Lung (tissue), 12 donors: ENCODE data around the gene ME1. TPM values are rescaled to one million over a fixed set of nuclear protein-coding genes. Genes with fewer than 3 reads are reported as not detected.
"Not testable (repeated sequence)": the region's sequence is repeated elsewhere in the genome, so short reads cannot be mapped to it uniquely, and the experiment has no call there.

Experiments used
- ATAC-seq: fragments of 200-7000 bp; cut with Tn5 transposase; one replicate; pipeline ENCODE4 v1.9.1; 2020; ENCODE audit warnings: moderate number of reproducible peaks; ENCODE audit not compliant: insufficient read depth, low FRiP score
- DNase-seq, 3 donors: peaks; one replicate each; pipeline ENCODE4 v3.0.0-alpha.2; 2013 to 2017
- H3K27ac ChIP-seq, 2 donors: one replicate each; pipeline ENCODE4 v1.5.1; 2013; ENCODE audit warnings: mild to moderate bottlenecking in 2 of 2, moderate library complexity in 2 of 2, control low read depth in 1 of 2, inconsistent platforms in 1 of 2, low read depth in 1 of 2, low read length in 1 of 2
- H3K27me3 ChIP-seq, 3 donors: one replicate each; pipeline ENCODE4 v1.5.1; 2013; ENCODE audit warnings: low read length in 2 of 3; ENCODE audit not compliant: control insufficient read depth in 3 of 3, insufficient read depth in 3 of 3
- H3K36me3 ChIP-seq, 4 donors: one replicate each; pipeline ENCODE4 v1.5.1; 2013; ENCODE audit warnings: low read length in 4 of 4, mild to moderate bottlenecking in 1 of 4, moderate library complexity in 1 of 4; ENCODE audit not compliant: control insufficient read depth in 4 of 4, insufficient read depth in 4 of 4
- H3K4me1 ChIP-seq, 5 donors: one replicate each; pipeline ENCODE4 v1.5.1; 2013; ENCODE audit warnings: low read length in 5 of 5, mild to moderate bottlenecking in 2 of 5, moderate library complexity in 1 of 5; ENCODE audit not compliant: control insufficient read depth in 5 of 5, insufficient read depth in 5 of 5
- H3K4me3 ChIP-seq: one replicate; pipeline ENCODE4 v1.5.1; 2013; ENCODE audit warnings: mild to moderate bottlenecking, control low read depth, moderate library complexity
- H3K9ac ChIP-seq, 2 donors: one replicate each; pipeline ENCODE4 v1.5.1; 2013; ENCODE audit warnings: low read length in 2 of 2, control low read depth in 1 of 2; ENCODE audit not compliant: insufficient read depth in 1 of 2
- H3K9me3 ChIP-seq, 4 donors: one replicate each; pipeline ENCODE4 v1.5.1; 2013; ENCODE audit warnings: low read length in 3 of 4, mild to moderate bottlenecking in 1 of 4, moderate library complexity in 1 of 4; ENCODE audit not compliant: control insufficient read depth in 4 of 4, insufficient read depth in 3 of 4
- whole genome bisulfite sequencing, 2 donors: extraction: QIAGEN DNeasy Blood & Tissue Kit; methylation state at CpG; one replicate each; pipeline ENCODE4 v1.1.7; 2013; 5-methylcytosine and 5-hydroxymethylcytosine counted together
- polyA plus RNA-seq, 2 donors: library from polyadenylated mRNA; stranded (reverse); fragments of 200-250 nt; gene quantifications; one replicate each; pipeline ENCODE4 v1.2.1, GENCODE V29; 2013
- total RNA-seq, 2 donors: library from RNA; depleted of rRNA in 1 of 2; stranded (reverse); fragments of >200 nt in 1 of 2; gene quantifications; one replicate each; pipeline ENCODE4 v1.2.1, GENCODE V29; 2014 to 2021
- TF ChIP-seq, protein P1 (sequence below): IDR thresholded peaks from 2 replicates; pipeline ENCODE4 v1.5.1; 2012; ENCODE audit warnings: mild to moderate bottlenecking; ENCODE audit errors: control extremely low read depth, extremely low read depth
- donor health status: control.
- donor health status: control.
- donor health status: Bipolar disorder and iron deficiency.
- donor health status: healthy.
- donor health status: DM: yes; HTN: yes; CAD: no.

Gene ME1
- total and polyA plus RNA-seq, 4 donors, result 4.9 to 17.5 (median 10.8) TPM

DNA sequence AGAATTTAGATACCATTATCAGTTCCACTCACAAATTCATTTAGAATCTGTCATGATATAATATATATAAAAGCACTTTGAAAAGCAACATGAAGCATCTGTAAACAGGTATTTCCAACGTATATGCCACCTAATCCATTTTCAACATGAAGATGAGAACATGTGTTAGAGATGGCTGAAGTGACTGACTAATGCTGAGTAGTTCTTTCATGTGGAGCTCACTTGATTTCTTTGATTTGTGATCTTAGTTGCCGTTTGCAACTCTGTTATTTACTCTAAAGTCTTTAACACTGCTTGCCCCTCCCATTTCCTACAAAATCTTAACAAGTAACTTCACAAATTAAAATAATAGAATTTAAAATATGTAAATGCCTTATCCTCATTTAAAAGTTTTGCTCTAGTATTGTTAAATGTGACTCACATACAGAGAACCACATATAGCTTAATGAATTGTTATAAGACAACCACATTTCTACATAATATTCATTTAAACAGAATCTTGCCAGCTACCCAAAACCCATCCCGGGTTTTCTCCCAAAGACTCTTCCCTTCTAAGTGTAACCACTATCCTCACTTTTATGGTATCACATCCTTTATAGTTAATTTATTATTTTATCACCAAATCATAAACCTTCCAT lies 78.3 kb downstream of the ME1 start:
- Histone ChIP-seq H3K4me3 (no peak overlapping the region), H3K4me1 (no peaks in the 10 kb centered on the region), H3K27me3 (no peaks in the 10 kb centered on the region), H3K9me3 (no peaks in the 10 kb centered on the region), H3K9ac (no peak overlapping the region), H3K36me3 (no peaks in the 10 kb centered on the region), H3K27ac (no peak overlapping the region)
- WGBS, 2 donors, result 74 to 82% methylated on average over 3 of the region's 3 CpGs
- TF ChIP-seq, protein P1, sequence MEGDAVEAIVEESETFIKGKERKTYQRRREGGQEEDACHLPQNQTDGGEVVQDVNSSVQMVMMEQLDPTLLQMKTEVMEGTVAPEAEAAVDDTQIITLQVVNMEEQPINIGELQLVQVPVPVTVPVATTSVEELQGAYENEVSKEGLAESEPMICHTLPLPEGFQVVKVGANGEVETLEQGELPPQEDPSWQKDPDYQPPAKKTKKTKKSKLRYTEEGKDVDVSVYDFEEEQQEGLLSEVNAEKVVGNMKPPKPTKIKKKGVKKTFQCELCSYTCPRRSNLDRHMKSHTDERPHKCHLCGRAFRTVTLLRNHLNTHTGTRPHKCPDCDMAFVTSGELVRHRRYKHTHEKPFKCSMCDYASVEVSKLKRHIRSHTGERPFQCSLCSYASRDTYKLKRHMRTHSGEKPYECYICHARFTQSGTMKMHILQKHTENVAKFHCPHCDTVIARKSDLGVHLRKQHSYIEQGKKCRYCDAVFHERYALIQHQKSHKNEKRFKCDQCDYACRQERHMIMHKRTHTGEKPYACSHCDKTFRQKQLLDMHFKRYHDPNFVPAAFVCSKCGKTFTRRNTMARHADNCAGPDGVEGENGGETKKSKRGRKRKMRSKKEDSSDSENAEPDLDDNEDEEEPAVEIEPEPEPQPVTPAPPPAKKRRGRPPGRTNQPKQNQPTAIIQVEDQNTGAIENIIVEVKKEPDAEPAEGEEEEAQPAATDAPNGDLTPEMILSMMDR, result no peak
- ATAC-seq, result no peak
- no peak for DNase-seq

DNA sequence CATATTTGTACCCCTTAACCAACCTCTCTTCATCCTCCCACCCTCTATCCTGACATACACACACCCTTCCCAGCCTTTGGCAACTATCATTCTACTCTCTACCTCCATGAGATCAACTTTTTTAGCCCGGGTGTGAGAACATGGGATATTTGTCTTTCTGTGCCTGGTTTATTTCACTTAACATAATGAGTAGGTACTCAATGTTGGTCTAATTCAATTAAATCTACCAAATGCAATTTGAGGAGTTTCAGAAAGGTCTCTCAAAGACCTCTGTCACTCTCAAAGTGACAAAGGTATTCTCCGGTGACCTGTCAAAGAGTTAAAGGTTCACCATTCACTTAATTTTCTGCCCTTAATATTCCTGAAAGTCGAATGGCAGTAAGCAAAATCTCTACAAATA lies 87.7 kb downstream of the ME1 start:
- H3K9me3 ChIP-seq, result peaks cover 0 to 2% (median 0%) of the 10 kb centered on the region in 4 donors
- WGBS, 2 donors, result 88 to 93% methylated on average over 3 of the region's 3 CpGs
- DNase-seq (no peak), ATAC-seq (no peak)
- H3K4me1 ChIP-seq, result no peaks in the 10 kb centered on the region
- TF ChIP-seq, protein P1, result no peak
- no peak overlapping the region for H3K4me3 ChIP-seq
- H3K9ac ChIP-seq, result no peak overlapping the region
- no peak overlapping the region for H3K27ac ChIP-seq
- H3K27me3 ChIP-seq, result no peaks in the 10 kb centered on the region
- peaks cover 0 to 1% (median 0%) of the 10 kb centered on the region in 4 donors for H3K36me3 ChIP-seq

DNA sequence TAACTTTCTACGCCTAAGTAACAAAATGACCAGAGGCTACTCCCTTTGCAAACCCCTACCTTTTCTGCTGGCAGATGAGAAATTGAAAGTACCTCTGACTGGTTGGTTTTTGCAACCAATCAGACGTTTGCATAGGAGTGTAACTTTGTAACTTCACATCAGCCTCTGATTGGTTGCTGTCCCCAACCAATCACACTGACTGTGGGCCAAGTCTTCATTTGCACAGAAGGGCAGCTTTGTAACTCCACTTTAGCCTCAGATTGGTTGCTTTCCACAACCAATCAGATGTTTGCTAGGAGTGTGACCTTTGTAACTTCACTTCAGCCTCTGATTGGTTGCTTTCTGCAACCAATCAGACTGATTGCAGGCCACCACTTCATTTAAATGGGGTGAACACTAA lies 89.1 kb downstream of the ME1 start:
- Histone ChIP-seq H3K27ac (no peak overlapping the region), H3K9ac (no peak overlapping the region), H3K4me3 (no peak overlapping the region), H3K27me3 (no peaks in the 10 kb centered on the region), H3K36me3 (peaks cover 0 to 1% (median 0%) of the 10 kb centered on the region in 4 donors), H3K9me3 (peaks cover 0 to 2% (median 0%) of the 10 kb centered on the region in 4 donors), H3K4me1 (no peaks in the 10 kb centered on the region)
- 88 to 94% methylated on average over 2 of the region's 2 CpGs for WGBS, 2 donors
- TF ChIP-seq, protein P1, result no peak
- DNase-seq (no peak), ATAC-seq (no peak)

DNA sequence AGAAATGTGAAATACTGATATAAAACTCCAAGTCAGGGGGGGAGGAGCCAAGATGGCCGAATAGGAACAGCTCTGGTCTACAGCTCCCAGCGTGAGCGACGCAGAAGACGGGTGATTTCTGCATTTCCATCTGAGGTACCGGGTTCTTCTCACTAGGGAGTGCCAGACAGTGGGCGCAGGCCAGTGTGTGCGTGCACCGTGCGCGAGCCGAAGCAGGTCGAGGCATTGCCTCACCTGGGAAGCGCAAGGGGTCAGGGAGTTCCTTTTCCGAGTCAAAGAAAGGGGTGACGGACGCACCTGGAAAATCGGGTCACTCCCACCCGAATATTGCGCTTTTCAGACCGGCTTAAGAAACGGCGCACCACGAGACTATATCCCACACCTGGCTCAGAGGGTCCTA lies 96.9 kb downstream of the ME1 start:
- H3K27ac ChIP-seq, H3K4me1 ChIP-seq, H3K27me3 ChIP-seq, H3K36me3 ChIP-seq, H3K9me3 ChIP-seq, DNase-seq, ATAC-seq, H3K9ac ChIP-seq, H3K4me3 ChIP-seq: not testable (repeated sequence)
- WGBS, 2 donors, result 98% methylated on average over 14 to 15 of the region's 24 CpGs
